Skin of body (tissue), 2 donors: Measurements from ENCODE around the gene DOK6. TPM values are rescaled to one million over a fixed set of nuclear protein-coding genes. Genes with fewer than 3 reads are reported as not detected.
A peak's percentile ranks its signal among the peaks of the same experiment; 100 is the strongest.

Source experiments
- DNase-seq: peaks from one replicate; lab custom pipeline; 2025; lab: John Stamatoyannopoulos, UW
- total RNA-seq: library from RNA; depleted of rRNA; stranded (reverse); fragments of >200 nt; gene quantifications from one replicate; pipeline ENCODE4 v1.2.3, GENCODE V29; 2014

DOK6 gene
- total RNA-seq, 1 donor from 2014 or later: 7.0 TPM

DNA sequence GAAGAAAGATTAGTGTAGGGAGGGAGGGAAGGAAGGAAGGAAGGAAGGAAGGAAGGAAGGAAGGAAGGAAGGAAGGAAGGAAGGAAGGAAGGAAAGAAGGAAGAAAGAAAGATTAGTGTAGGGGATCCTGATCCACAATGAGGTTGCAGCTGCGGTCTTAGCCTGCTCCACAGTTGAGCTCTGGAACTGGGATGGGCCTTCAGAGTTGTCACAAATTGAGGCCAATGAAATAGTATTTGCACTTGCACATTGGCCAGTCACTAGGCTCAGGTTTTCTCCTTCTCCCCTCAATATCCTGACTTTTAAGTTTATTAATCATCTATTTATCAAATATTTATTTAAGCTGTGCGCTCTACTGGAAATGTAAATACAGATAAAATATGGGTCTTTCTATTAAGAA is 34.3 kb downstream of the DOK6 start:
- no peak for DNase-seq

- peak; percentile 62 for DNase-seq
These were observed 43.5 kb downstream of the DOK6 start for GRCh38 chr18:69444221-69444620.

DNA sequence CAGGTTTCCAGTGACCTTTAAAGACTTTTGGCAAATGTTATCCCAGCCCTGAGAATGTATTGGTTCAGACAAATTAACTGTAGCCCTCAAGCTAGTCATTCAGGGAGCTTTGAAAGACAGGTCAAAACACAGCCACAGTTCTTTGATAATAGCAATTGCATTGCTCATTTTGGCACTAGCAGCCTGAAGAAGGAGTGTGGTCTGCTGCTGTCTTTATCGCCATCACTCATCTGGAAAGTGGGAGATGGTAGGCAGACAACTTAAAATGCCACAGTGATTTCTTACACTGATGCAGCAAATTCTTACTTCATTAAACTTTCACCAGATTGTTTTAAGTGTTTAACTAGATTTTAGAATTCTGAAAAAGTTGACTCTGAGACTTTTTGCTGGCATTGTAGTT is 47.2 kb downstream of the DOK6 start:
- no peak for DNase-seq

DNA sequence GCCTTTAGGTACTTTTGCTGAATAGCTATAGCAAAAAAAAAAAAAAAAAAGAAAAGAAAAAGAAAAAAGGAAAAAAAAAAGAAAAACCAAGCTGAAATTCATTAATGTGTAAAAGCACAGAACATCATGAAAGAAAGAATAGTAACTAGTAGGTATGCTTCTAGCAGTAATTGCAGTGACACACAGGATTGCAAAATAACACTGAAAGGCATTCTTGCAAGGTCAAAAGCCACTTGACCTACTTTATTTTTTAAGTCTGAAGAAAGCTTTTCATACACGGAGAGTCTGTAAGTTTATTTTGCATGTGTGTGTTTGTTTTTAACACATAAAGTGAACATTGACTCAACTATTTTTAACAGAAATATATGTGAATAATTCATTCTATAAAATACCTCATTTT is 54.4 kb downstream of the DOK6 start:
- DNase-seq: no peak

DNA sequence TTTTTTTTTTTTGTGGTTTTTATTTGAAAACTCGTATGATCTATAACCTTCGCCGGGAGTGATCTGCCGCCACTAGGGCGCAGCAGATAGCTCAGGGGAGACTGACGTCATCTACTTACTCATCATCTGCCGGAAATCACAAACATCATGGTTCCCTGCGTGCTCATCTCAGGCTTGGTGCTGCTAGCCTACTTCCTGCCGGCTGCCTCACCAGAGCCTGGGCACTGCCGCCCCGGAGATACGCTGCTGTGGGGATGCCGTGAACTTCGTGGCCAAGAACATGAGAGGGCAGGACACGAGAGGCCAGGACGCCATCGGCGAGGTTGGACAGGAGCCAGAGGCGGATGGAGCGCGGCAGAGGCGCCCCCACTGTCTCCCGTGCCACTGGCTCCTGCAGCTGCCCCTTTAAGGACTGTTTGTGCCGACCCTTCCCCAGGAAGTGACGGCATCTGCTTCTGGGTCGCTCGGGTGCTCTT is 68.8 kb downstream of the DOK6 start:
- no peak for DNase-seq

DNA sequence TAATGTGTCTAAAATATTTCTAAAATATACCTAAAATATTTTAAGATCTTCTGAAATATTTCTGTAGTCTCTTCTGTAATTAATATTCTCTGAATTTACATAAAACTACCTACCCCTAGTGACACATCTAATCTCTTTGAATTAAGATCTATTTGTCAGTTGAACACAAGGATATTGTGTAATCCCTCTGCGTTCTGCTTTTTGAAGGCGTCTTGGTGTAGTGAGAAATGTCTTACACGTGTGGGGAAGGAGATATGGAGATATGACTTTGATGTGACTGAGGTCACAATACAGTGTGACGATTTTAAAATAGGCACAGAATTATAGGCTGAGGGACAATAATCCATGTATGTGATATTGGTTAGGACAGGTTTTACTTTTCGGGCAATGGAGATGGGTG is 79.8 kb downstream of the DOK6 start:
- DNase-seq: no peak

- DNase-seq: no peak
These were observed 82.9 kb downstream of the DOK6 start for GRCh38 chr18:69483574-69483973.

DNA sequence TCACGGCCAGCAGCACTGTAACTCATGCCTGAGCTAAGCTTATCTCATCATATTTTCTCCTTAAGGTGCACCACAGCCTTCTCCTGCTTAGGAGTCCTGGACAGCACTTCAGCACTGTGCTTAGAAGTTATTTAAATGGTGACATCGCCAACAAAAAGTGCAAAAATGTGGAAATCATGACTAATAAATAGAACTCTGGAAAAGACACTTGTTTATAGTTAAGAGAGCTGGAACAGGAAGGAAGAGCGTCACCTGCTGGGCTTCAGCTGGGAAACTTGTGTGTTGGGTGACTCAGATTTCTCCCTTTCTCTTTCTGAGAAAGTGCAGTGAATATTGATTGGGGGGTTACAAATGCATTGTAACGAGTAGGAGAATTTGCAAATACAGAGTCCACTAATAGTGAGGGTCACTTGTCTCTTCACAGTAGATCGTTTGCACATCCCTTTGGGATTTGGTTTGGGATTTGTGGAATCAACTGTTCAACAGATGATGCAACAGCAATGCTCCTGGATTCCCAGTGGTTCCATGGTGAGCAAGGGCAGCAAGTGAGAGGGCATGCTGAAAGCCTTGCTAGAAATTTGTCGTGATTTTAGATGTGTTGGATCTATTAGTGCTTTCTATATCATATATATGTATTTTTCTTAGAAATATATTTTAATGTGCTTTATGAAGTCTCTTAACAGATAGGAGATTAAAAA is 84.2 kb downstream of the DOK6 start:
- DNase-seq: no peak

DNA sequence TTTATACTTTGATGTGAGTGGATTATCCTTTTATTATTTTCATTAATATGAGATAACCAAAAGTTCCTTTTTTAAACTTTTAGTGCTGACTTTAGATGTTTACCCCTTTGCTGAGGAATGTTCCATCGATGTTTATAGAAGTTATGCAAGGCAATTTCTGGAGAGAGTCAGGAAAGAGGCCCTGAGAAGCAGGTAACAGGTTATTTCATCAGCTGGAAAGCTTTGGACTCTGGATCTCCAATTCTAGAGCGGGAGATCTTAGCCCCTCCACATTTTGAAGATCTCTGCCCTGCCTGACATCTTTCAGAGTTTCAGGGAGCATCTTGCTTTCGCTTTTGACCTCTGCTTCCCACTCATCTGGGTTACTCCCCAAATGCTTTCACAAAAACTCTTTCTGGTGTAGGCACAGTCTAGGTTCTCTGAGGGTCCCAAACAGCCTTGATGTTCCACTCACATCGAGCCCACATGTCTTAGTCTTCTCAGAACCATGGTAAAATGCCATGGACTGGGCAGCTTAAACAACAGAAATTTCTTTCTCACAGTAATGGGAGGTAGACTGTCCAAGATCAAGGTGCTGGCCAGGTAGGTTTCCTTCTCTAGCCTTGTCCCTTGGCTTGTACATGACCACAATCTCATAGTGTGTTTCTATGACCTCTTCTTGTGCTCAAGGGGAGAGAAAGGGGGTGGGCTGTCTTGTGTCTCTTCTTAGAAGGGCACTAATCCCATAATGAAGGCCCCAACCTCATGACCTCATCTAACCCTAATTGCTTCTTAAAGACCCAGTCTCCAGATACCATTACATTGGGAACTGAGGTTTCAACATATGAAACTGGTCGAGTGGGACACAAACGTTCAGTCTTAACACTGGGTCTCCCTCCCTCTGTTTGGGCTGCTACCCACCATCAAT is 87.1 kb downstream of the DOK6 start:
- DNase-seq: no peak

DNA sequence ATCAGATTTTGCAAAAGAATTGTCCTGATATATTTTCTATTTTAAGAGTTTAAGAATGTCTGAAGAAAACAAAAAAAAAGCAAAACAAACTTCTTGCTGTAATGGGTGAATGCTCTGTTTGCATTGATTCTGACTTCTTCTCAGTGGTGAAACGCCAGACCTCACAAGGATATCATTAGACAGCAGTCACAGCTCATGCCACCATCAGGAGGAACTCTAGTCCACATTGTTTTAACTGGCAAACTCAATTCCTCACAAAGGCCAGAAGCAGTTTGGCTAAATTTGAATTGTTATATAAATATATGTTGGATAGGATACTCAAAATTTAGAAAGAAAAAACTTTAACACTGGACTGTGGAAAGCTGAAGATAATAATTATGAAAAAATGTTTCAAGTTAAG is 89.4 kb downstream of the DOK6 start:
- DNase-seq: no peak

- DNase-seq: no peak
These were observed 90.1 kb downstream of the DOK6 start for GRCh38 chr18:69490813-69491212.

- no peak for DNase-seq
These were observed 90.9 kb downstream of the DOK6 start for GRCh38 chr18:69491576-69491975.

DNA sequence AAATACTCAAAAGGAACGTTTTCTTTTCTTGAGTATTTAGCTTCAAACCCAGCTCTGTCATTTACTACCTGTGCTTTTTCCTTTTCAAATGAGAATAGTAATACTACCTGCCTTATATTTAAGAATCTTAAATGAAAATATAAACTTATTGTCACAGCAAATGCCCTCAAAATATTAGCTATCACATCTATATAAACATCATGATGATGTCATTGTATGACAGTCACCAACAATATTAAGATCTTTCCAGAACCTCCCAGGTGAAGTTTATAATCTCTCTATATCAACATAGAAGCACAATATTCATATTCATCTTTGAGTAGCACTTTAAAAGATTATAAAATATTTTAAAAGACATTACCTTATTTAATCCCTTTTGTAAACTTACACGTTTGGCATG is 92.2 kb downstream of the DOK6 start:
- DNase-seq: no peak

GRCh38 chr18:69494841-69495240 is 94.2 kb downstream of the DOK6 start:
- DNase-seq: no peak

DNA sequence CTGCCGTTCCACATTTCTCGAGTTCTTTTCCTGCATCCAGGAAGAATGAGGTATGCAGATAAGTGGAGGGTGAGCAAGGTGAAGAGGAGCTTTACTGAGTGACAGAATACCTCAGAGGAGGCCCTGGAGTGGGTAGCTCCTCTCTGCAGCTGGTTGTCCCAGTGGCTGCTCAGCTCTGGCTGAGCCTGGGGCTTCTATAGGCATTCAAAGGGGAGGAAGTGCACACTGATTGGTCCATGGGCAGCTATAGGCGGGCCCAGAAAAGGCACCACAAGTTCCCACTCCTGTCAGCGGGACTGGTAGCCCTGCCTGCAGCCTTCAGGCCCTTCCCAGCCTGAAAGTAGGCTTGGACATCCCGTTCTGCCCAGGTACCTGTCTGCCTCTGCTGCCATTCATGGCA is 94.7 kb downstream of the DOK6 start:
- DNase-seq: no peak

DNA sequence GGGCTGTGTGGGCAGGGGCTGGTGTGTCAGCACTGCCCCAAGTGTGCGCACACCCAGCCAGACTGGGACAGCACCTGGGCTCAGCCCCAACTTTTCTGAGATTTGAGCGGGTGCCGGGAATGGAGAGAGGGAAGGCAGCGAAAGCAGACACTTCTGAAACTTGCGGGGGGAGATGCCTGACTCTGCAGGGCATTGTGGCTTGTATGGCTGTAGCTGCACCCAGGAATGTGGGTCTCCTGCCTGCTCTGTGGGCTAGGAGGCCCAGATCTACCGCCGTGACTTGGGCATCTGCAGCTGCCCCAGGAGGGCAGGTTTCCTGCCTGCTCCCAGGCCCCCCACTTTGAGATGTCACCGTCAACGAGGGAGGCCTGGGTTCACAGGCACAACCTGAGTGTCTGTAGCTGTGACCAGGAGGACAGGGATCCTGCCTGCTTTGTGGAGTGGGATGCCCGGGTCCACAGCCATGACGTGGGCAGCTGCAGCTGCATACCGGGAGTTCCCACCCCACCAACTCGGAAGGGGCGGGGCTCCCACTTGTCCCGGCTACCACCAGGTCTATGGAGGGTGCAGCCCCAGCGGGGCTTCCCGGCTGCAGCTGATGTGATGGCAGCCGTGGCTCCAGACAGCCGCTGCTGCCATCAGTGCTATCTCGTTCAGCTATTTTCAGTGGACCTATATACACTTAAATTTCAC is 95.3 kb downstream of the DOK6 start:
- DNase-seq: no peak

GRCh38 chr18:69518989-69519388 is 118.3 kb downstream of the DOK6 start:
- DNase-seq: no peak

DNA sequence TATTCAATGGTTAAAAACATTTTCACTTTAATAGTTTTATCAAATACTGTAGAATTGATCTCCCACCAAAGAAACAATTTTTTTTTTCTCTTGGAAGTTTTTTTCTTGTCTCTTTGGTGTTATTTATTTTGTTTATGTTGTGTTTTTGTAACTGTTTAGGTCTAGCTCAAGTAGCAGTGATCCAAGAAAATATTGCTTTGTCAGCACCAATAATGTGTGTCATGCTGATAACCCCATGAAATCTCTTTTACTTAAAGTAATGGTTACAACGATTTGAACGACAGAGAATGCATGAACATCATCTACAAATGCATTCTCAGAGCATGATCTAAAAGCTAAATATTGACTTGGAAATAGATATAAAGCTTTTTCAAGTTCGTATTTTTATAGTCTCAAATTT is 122.9 kb downstream of the DOK6 start:
- no peak for DNase-seq

DNA sequence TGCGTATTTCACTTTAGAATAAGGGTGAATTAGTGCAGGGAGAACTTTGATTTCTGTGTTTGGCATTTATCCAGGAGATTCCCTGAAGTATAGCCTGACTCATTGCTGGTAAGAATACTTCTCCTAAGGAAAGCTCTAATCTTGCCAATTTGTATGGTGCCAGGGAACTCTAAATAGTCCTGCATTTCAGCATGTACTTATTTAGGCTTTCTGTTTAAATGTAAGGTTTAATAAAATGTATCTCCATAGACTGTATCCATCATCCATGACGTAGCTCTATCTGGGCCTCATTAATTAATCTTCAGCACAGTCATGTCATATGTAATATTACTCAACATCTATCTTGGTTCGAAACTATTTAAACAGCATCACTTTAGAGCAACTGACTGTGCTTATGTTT is 127.7 kb downstream of the DOK6 start:
- DNase-seq: no peak

- DNase-seq: no peak
These were observed 128.5 kb downstream of the DOK6 start for GRCh38 chr18:69529151-69529550.

GRCh38 chr18:69531973-69532372 is 131.3 kb downstream of the DOK6 start:
- DNase-seq: no peak

DNA sequence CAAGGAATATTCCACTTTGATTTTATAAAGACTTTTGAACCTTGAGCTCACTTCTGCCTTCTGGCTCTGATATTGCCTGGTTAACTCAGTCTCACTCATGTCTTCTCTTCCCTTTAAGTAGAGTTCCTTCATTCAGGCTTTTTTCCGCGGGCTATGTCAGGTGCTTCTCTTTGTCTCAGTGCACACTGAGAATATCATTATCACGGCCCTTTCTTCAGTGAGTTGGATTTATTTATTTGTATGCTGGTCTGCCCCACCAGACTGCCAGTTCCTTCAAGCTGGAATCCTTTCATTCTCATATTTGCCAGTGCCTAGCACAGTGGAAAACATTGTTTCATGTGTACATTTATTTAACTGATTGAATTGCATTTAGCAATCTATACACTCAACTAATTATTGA is 136.5 kb downstream of the DOK6 start:
- no peak for DNase-seq
